Stimulated activated CD8-positive, alpha-beta memory T cell treated with anti-CD3 and anti-CD28 coated beads, Interleukin-4, amount 100 ng/mL, for 24 hours (primary cell): ENCODE data around the gene TOMM5.
A peak's percentile ranks its signal among the peaks of the same experiment; 100 is the strongest.

Experiments used
- DNase-seq: peaks from one replicate; pipeline ENCODE4 v3.0.0-alpha.2; 2020; ENCODE audit warnings: low read depth

Gene TOMM5

GRCh38 chr9:37592108-37592951, at the start of gene TOMM5:
Gene TOMM5 (minus strand): TSS chr9:37592597. CDS start chr9:37592532, 65 bp downstream.
- DNase-seq: peak; percentile 87

GRCh38 chr9:37641331-37641730, 48.9 kb upstream of the TOMM5 start:
- DNase-seq: no peak

- no peak for DNase-seq
These were observed 47.8 kb upstream of the TOMM5 start for GRCh38 chr9:37640246-37640645.

- no peak for DNase-seq
These were observed 47.4 kb upstream of the TOMM5 start for GRCh38 chr9:37639841-37640240.

- DNase-seq: no peak
These were observed 46.8 kb upstream of the TOMM5 start for GRCh38 chr9:37639109-37639762.

GRCh38 chr9:37636511-37637448, 44.4 kb upstream of the TOMM5 start:
- DNase-seq: no peak

GRCh38 chr9:37635808-37636207, 43.4 kb upstream of the TOMM5 start:
- DNase-seq: no peak

GRCh38 chr9:37632479-37632878, 40.1 kb upstream of the TOMM5 start:
- no peak for DNase-seq

- no peak for DNase-seq
These were observed 34.4 kb upstream of the TOMM5 start for GRCh38 chr9:37626708-37627292.

GRCh38 chr9:37625758-37626147, 33.4 kb upstream of the TOMM5 start:
- DNase-seq: no peak

GRCh38 chr9:37625036-37625757, 32.8 kb upstream of the TOMM5 start:
- DNase-seq: no peak

- DNase-seq: no peak
These were observed 31.7 kb upstream of the TOMM5 start for GRCh38 chr9:37624073-37624472.

GRCh38 chr9:37623267-37623666, 30.9 kb upstream of the TOMM5 start:
- no peak for DNase-seq

- no peak for DNase-seq
These were observed 30.1 kb upstream of the TOMM5 start for GRCh38 chr9:37622462-37622861.

GRCh38 chr9:37621273-37622121, 29.1 kb upstream of the TOMM5 start:
- no peak for DNase-seq

GRCh38 chr9:37620396-37620795, 28.0 kb upstream of the TOMM5 start:
- DNase-seq: no peak

- no peak for DNase-seq
These were observed 27.4 kb upstream of the TOMM5 start for GRCh38 chr9:37619806-37620205.

GRCh38 chr9:37618817-37619216, 26.4 kb upstream of the TOMM5 start:
- no peak for DNase-seq

GRCh38 chr9:37617832-37618231, 25.4 kb upstream of the TOMM5 start:
- no peak for DNase-seq

GRCh38 chr9:37617161-37617560, 24.8 kb upstream of the TOMM5 start:
- DNase-seq: no peak
